Activated CD4-positive, alpha-beta T cell treated with anti-CD3 and anti-CD28 coated beads, Interleukin-2, amount 50 U/mL, for 1 hour (primary cell): ENCODE results near the gene DNAH1.

Experiments
- DNase-seq: peaks from one replicate; pipeline ENCODE4 v3.0.0-alpha.2; 2020

Gene DNAH1

DNA sequence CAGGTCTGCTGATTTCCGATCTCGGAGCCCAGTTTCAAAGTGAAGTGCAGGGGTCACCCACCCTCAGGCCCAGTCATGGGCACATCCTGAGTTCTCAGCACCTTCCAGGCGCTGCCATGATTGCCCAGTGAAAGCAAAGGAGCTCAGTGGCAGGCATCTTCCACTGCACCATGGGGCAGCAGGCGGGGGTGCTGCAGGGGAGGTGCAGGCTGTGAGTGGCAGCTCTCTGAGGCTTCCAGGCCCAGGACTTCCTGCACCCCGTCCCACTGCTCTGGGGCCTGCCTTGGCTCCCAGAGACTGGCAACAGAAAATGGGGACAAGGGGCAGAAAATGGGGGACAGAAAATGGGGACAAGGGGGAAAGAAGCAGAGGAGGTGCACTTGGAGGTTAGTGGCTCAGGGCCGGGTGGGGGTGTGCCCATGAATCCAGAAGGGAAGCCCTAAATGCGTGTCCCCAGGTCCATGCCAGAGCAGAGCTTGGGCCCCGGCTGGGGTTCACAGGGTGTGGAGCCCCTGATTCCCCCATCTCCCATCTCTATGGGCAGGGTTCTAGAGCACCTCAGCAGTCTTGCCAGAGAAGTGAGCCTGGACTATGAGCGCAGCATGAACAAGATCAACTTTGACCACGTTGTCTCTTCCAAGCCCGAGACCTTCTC, 28.0 kb downstream of the DNAH1 start:
- no peak for DNase-seq

DNA sequence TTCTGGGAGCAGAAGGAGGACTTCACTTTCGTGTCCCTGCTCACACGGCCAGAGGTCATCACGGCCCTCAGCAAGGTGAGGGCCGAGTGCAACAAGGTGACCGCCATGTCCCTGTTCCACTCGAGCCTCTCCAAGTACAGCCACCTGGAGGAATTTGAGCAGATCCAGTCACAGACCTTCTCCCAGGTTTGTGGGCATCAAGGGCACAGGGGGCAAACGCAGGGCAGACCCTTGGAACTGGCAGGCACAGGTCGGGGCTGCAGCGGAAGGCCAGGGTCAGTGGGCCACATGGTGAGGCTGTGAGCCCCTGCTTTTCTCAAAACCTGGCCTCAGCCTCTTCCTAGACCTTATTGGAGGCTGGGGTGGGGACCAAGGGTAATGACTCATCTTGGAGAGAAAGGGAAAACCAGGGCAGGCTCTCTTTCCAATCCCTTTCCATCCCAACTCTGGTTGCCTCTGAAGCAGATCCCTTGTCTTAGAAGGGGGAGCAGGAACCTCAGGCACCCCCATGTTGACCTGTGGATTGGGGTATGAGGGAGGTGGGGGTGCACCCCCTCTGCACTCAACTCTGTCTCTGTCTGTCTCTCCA, 29.5 kb downstream of the DNAH1 start:
- DNase-seq = no peak

GRCh38 chr3:52346623-52347530, 30.8 kb downstream of the DNAH1 start:
- DNase-seq = no peak

- no peak for DNase-seq
These were observed 31.9 kb downstream of the DNAH1 start for GRCh38 chr3:52347716-52348635.

- no peak for DNase-seq
These were observed 33.0 kb downstream of the DNAH1 start for GRCh38 chr3:52349131-52349530.

- no peak for DNase-seq
These were observed 33.7 kb downstream of the DNAH1 start for GRCh38 chr3:52349611-52350395.

DNA sequence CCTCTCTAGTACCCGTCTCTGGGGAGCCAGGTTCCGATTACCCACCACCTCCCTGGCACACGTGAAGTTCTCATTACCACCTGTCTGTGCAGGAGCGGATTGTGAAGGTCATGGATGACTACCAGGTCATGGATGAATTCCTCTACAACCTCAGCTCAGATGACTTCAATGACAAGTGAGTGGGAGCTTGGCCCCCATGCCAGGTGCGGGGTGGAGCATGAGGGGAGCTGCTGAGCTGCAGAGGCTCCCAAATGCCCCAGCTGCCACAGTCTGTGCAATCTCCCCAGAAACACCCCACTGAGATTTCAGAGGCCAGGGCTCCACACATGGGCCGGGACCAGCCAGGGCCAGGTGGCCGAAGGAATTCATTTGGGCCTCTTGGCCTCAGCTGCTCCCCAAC, 34.3 kb downstream of the DNAH1 start:
- no peak for DNase-seq

DNA sequence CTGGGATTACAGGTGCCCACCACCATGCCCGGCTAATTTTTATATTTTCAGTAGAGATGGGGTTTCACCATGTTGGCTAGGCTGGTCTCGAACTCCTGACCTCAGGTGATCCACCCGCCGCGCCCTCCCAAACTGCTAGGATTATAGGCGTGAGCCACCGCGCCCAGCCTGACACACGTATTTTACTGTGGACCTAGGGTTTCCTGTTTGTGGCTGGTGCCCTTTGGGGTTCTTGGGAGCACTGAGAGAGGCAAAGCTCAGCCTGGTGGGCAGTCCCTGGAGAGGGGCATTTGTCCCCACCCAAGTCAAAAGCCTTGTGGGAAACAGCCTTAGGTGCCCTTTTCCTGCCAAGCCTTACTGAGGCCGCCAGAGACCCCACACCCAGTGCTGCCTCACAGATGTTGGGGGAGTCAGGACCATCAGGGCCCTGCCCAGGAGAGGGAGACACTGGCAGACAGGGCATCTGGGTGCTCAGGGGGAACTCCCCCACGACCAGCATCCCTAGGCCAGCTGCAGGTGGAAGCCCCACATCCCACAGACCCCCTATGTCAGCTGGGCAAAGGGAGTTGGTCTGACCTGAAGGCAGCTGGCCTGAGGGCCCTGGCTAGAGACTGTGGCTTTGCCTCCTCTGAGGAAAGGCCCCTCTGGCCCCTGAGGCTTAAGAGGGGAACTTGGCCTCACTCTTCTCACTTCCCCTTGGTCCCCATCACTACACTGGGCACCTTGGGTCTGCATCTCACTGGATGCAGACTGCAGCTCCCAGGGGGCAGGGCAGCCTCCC, 35.1 kb downstream of the DNAH1 start:
- no peak for DNase-seq

DNA sequence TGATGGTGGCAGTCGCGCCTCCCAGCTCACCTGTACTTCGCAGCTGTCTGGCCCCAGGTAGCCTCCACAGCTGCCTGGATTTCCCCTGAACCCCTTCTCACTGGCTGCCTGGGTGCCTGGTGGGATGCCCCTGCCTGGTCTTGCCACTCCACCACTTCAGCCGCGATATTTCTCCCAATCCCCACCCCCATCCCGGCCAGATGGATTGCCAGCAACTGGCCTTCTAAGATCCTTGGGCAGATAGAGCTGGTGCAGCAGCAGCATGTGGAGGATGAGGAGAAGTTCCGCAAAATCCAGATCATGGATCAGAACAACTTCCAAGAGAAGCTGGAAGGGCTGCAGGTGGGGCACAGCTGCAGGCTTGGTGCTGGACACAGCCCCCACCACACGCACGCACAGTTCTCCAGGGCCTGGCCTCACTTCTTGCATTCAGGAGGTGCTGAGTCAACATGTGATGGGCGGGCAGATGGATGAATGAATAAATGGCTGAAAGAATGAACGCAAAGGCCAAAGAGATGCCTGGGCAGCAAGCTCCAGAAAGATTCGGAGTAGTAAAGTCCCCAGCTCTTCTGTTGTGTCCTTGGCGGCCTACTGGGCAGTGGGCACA, 35.7 kb downstream of the DNAH1 start:
- no peak for DNase-seq

DNA sequence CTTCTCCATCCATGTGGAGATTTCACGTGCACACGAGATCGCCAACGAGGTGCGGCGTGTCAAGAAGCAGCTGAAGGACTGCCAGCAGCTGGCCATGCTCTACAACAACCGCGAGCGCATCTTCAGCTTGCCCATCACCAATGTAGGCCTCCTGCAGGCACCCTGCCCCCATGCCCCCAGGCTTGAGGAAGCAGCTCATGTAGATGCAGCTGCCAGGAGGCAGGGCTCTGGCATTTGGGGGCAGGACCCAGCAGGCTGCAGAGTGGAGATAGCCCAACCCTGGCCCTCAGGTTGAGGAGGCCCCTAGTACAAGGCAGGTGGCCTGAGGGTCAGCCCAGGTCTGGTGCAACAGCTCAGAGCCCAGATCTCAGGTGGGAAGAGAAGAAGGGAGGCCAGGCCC, 36.4 kb downstream of the DNAH1 start:
- no peak for DNase-seq

GRCh38 chr3:52353291-52353855, 37.3 kb downstream of the DNAH1 start:
- no peak for DNase-seq

- no peak for DNase-seq
These were observed 38.6 kb downstream of the DNAH1 start for GRCh38 chr3:52354676-52355075.

GRCh38 chr3:52355526-52355925, 39.4 kb downstream of the DNAH1 start:
- DNase-seq = no peak

DNA sequence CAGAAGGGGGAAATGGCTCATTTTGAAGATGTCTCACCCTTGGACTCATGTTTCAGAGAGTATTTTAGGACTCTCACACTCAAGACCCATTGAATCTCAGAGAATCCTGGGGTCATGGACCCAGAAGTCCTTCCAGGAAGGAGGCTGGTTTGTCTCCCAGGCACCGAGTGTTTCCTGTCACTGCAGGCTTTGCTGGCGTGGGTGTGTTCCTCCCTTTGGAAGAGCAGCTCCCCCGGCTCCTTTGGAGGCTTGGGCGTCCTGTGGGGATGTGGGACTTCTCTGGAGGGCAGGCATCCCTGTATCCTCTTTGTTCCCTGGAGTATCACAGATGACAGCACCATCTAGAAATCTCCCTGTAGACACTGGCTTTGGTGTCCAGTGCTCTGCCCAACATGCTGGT, 40.0 kb downstream of the DNAH1 start:
- no peak for DNase-seq

GRCh38 chr3:52357151-52358080, 41.3 kb downstream of the DNAH1 start:
- DNase-seq = no peak

GRCh38 chr3:52358362-52358940, 42.3 kb downstream of the DNAH1 start:
- no peak for DNase-seq

- DNase-seq = no peak
These were observed 43.2 kb downstream of the DNAH1 start for GRCh38 chr3:52359116-52359855.

- DNase-seq = no peak
These were observed 44.9 kb downstream of the DNAH1 start for GRCh38 chr3:52361011-52361410.
